ENCODE data around the gene LPCAT1. TPM values are rescaled to one million over a fixed set of nuclear protein-coding genes. Genes with fewer than 3 reads are reported as not detected.

The LPCAT1 gene
- total RNA-seq, 1 experiment from 2014 or later = 31.2 TPM

DNA sequence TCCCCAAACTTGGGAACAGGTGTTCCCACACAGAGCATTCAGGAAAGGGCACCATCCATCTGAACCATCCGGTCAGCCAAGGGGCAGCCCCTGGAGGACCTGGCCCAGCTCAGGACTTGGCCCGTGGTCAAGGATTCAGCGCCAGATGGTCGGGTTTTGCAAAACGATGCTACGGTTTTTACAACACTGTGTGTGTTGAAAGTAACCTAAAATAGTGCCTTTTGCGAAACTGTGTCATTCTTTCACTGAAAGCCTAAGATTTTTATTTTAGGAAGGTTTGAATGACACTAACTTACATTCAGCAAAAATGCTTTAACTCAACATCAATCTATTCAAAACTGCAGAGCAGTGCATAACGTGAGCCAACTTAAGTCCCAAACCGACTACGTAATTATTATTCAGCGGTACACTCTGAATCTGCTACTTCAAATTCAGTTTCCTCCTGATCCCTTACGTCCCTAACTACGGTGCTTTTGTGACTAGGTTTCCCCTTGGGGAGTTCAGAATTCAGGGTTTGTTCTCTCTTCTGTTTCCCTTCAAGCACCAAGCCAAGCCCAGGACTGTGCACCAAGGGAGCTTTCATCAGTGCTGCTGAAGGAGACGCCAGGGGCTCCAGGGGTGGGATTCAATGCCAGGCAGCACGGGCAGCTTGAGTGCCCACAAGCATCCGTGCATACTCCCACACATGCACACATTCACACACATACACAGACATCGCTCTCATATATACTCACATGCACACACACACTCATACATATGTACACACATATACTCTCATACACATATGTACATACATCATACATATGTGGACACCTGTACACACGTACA is 25.8 kb downstream of the LPCAT1 start:
- no peak for DNase-seq (ENCODE audit: low spot score)

DNA sequence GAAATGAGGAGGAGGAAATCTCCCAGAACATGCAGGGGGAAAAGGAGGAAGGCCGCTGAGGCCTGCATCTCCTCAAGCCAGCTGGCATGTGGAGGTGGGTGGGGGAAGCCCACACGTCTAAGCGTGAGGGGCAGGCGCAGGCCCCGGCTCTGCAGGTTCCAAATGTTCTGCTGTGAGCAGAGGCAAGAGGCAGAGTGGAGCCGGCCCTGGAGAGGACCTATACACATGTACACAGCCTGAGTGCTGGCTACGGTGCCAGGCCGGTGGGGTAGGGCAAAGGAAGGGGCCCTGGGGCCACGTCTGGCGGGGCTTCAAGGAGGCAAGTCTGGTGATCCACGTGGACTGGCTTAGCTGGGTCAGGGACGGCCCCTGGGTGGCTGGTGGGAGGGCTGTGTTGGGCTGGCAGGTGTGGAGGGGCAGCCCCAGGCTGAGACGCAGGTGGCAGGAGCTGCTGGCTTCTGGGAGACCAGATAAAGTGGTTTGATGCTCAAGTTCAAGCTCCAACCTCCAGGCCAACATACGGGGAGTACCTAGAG is 26.4 kb downstream of the LPCAT1 start:
- DNase-seq (ENCODE audit: low spot score) = no peak

DNA sequence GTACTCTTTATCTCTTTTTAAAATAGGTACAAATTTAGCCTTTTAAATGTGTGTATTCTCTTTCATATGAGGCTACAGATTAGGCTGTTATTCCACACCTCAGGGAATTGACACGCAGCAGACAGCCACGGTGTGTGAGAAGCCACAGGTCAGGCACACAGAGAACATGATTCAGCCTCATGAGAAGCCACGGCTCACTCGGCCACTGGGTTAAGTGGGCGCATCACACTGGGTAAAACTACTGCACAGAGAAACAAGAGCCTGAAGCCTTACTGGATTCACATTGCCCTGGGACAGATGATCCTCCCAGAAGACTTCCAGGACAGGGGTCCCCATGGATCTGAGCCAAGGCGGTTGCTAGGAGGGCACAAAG is 28.2 kb downstream of the LPCAT1 start:
- no peak for DNase-seq (ENCODE audit: low spot score)

DNA sequence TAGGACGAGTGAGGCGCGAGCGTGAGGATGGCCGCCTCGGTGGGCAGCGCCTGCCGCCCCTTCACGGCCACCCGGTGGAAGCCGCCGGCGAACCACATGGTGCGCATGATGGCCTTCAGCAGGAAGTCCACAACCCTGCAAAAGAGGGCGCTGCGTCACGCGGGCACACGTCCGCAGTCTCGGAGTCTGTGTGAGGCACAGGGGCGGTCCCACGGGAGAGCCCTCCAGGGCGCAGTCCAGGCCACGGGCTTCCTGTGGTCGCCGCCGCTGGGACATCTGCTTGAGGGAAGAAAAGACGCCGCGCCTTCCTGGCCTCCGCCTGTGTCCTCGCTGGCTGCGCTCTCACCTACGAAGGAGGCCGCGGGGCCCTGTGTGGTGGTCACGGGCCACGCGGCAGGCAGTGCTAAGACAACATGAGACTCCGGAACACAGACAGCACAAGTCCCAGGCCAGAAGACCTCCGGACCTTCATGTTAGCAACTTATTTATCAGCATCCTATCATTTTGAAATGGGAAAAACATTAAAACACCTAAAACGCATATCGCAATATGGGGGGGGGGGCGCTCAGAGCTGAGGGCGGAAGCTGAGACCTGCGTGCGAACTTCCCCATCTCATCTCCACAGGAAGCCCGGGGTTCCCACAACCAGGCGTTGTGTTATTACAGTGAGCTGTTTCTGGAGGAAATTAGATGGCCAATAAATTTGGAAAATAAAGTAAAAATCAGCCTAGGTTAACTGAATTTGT is 28.8 kb downstream of the LPCAT1 start:
- no peak for DNase-seq (ENCODE audit: low spot score)

DNA sequence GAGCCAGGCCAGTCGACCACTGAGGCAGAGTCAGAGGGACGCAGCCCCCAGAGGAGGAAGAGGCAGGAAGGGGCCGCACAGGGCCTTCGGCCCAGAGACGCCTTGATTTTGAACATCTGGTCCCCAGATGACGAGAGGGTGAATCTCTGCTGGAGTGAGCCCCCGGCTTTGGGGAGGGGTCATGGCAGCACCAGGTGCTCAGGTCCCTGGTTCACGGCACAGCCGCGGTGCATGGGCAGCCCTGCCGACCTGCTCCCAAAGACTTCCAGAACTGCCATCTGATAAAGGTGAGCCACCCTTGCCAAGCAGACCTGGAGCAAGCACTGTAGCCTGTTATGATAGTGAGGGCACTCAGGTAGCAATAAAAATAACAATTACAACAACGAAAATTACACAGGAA is 29.8 kb downstream of the LPCAT1 start:
- no peak for DNase-seq (ENCODE audit: low spot score)

DNA sequence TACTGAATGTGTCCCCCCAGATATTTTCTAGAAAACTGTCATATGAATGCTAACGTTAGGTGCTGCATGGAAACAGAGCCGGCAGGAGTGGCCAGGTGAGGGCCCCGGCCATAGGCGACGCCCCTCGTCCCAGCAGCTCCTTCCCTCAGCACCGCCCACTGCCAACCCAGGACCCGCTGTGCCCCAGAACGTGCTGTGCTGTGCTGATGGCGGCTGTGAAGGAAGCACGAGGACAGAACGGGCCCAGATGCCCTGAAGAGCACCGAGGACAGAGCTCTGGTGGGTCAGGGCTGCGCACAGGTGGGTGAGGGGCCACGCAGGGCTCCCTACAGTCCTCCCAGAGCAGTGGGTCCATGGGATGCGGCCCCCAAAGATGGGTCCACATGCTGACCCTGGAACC is 30.3 kb downstream of the LPCAT1 start:
- no peak for DNase-seq (ENCODE audit: low spot score)

DNA sequence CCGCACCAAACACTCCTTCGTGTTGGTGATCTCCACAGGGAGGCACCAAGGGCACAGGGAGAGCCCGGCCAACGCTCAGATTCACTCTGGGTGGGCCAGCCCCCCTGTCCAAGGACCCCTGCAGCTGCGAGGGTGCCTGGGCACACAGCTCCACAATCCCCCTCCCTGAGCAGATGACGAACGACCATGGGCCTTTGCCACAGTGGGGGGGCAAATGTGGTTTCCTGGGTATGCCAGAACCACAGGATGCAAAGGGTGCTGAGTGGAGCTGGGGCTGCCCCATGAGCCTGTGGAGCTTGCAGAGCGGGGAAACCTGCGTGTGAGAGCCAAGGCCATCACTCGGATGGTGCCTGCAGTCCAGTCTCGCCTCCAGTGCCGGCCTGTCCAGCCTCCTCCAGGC is 31.0 kb downstream of the LPCAT1 start:
- no peak for DNase-seq (ENCODE audit: low spot score)

DNA sequence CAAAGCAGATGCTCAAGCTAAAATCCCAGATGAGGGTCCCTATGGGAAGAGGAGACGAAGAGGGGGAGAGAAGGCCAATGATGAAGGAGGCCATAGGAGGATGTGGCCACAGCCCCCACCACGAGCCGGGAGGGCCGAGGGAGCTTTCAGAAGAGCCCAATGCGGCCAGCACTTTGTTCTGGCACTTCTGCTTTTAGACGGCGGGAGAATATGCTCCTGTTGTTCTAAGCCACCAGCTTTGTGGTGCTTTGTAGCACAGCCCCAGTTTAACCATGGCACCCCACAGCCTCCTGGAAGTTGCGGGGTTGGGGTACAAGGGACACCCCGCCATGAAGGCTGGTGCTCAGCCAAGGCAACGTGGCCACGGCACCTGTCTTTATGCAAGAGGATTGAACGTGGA is 33.4 kb downstream of the LPCAT1 start:
- no peak for DNase-seq (ENCODE audit: low spot score)

DNA sequence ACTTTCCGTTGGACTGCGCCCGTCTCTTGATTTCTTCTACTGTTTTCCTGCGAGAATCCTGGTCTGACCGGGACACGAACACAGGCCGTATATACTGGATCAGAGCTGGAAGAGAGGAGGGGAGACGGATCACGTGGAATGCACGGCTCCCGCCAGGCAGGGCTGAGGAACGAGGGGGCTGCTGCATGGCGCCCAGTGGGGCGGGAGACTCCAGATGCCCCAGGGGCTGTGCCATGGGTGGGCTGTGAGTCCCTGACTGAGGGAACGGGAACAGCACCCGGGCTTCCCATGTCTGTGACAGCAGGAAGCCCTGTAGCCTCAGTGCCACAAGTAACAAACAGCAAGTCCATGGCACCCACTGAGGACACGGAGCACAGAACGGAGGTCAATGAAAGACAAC is 34.0 kb downstream of the LPCAT1 start:
- DNase-seq (ENCODE audit: low spot score) = no peak

DNA sequence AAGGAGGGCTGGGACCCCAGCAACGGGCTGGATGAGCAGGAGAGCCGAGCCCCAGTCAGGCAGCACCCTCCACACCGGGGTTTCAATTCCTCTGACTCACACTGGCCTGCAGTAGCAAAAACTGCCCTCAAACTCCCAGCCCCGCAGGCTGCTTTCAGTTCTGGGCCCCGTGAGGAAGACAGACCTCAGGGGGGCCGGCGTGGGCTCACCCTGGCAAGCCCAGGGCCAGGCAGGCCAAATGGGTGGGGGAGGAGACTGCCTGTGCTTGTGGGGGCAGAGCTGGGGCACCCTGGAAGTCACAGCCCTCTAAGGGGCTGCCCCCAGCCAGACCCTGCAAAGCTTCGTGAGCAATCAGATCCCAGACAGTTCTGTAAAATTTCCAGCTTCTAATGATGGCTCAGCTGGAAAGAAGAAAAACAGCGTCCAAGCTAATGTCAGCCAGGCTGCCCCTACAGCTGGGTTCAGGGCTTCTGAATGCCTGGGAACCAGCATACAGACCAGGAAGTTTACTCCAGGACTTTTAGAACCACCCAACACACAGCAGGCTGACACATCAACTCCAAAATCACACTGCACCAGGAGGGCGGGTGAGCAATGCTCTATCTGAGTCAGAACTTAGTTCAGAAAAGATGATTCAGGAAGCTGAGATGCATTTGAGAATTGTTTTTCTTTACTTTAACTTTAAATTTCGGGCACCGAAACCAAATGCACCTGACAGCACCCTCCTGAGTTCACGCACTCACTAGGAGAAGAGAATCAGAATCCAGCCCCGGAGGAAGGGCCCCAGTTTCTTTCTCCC is 34.7 kb downstream of the LPCAT1 start:
- no peak for DNase-seq (ENCODE audit: low spot score)

DNA sequence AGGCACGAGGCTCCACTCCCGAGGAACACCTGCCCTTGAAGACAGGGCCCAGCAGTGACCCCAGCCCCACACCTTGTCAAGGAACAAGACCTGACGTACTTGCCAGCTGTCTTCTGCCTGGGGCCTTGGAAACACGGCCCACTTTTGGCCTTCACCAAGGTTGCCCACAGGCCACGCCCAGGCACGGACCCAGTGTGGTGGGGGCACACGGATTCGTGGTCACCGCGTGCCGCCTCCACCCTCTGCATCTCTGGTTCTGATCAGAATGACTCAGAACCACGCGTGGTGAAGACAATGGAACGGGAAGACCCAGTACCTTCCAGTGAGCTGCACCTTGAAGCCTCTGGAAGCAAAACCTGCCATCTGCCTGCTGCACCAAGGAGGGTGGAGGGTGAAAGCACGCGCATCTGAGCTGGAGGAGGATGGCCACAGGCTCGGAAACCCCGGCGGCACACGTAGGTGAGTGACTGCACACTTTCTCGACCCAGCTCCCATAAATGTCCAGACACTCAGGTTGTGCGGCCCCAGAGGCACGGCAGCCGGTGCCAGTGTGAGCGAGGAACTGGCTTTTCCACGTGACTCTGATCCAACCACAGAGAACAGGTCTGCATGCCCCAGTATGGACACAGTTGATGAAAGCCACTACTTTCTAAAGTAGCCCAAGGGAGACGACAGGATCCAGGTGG is 36.5 kb downstream of the LPCAT1 start:
- no peak for DNase-seq (ENCODE audit: low spot score)

DNA sequence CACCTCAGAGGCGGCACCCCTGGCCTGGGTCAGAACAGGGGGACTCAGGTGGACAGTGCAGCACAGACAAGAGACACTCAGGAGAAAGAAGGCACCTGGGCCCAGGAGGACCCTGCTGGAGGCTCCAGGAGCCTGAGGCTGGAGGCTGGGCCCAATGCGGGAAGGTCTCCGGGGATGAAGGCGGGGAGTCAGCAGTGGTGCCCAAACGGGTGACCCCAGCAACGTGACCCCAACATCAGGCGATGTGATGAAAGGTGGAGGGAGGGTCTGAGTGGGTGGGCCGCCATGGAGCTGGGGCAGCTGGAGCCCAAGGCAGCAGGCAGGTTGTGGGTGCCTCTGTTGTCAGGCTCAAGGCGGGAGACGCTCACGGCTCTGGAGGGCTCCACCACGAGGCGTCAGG is 37.5 kb downstream of the LPCAT1 start:
- no peak for DNase-seq (ENCODE audit: low spot score)

DNA sequence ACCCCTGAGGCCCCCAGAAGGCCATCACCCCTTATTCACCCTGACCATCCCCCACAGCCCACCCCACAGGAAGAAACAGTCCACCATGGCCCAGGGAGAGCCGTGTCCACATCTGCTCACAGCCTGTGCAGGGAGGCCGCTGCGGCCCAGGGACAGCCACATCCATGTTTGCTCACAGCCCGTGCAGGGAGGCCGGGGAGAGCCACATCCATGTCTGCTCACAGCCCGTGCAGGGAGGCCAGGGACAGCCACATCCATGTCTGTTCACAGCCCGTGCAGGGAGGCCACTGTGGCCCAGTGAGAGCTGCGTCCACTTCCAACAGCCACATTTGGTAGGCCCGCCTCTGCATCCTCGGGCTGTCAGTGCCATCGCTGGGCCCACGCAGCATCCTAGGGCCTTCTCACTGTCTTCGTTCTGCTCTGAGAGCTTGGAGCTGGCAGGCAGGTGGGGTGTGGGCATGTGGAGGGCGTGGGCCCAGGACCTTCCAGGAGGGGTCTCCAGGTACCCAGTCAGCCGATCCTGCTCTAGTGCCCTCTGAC is 38.1 kb downstream of the LPCAT1 start:
- DNase-seq (ENCODE audit: low spot score) = no peak

DNA sequence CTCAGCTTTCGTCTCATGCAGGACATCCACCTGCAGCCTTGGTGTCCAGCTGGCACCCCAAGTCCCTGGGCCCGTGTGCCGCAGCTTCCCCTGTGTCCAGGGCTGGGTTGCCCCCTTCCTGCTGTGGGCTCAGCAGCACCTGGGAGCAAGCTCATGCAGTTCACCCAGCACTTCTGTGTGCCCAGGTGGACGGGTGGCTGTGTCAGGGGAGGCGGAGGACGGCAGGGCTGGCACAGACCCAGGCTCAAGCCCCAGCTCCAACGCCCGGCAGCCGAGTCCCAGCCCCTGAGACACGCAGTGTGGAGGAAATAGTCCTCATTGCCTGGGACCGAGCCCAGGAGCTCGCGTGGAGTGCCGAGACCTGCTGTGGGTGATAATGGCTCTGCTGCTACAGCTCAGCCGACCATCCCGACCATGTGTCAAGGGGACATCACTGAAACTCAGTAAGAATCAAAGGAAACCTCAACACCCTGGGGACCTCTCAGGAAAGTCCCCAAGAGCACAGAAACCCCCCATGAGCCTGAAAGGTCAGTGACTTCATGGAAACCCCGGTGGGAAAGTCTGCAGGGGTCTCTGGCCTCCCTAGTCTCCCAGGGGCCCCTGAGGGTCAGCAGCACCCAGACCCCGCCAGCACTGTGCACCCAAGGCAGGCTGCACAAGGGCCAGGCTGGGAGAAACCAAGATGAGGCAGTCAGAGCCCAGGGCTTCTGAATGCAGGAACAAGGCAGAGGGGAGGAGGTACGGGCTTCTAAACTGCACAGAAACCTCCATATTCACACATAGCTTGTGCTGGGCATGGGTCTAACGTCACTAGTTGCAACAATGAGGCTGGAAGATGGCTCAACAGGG is 38.8 kb downstream of the LPCAT1 start:
- DNase-seq (ENCODE audit: low spot score) = no peak

DNA sequence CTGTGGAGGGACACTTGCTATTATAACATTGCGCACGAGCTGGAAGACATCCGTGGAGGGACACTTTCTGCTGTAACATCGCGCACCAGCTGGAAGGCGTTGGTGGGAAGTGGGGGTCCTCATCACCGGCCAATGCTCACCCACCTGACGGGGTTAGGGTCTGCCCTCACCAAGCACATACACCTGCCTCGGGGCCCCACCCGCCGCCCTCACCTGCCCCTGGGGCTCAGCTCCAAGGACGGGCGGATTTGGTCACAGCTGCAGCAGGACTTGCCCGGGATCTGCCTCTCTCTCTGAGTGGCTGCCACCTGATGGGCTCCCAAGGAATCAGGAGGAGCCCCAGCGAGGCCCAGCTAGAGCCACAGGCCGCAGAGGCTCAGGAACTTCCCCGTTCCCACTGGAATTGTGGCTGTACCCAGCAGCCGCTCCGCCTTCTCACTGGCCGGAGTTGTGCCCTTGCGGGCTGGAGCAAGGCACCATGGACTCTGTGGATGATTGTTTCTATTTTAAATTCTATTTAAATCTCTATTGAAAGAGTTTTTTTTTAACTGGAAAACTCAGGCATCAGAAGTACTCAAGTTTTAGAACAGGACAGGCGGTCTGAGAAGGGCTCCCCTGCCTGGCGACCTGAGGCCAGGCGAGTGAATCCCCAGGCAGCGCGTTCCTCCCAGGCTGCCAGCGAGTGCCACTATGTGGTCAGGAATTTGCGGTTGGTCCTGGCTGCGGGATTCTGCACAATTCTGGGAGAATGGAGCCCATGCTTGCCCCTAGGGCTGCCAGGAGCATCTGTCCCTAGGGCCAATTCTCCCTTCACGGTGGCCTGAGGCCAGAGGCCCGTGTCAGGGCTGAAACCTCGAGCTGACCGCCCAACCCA is 39.7 kb downstream of the LPCAT1 start:
- DNase-seq (ENCODE audit: low spot score) = no peak

DNA sequence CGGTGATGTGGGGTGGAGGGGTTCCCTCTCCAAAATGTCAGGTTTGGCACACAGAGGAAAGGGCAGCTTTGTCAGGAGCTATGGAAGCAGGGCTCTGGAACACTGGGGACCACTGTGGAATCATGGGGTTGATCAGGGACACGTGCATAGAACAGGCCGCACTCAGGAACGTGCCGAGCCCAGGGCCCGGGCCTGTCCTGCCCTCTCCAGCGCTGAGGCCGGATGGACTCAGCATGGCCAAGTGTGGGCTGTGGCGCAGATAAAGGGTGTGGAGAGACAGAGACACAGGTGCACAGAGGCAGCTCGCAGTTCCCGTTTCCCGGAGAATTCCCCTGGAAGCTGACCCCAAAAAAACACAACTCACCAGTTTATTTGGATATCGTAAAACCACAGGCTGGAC is 40.7 kb downstream of the LPCAT1 start:
- DNase-seq (ENCODE audit: low spot score) = no peak

DNA sequence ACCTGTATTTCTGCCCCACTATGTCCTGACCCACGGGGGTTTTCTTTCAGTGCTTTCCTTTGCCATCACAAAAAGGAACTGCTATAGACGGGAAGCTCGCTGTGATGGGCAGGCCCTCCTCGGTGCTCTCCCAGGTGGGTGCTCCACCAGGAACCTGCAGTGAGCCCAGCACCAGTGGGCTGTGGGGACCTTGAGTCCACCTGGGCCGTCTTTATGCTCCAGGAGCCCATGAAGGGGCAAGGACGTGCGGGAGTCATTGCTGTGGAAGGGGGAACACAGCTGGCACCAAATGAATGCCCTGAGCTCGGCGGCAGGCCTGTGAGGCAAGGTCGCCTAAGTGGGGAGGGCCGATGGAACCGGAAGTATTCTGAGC is 41.8 kb downstream of the LPCAT1 start:
- no peak for DNase-seq (ENCODE audit: low spot score)

DNA sequence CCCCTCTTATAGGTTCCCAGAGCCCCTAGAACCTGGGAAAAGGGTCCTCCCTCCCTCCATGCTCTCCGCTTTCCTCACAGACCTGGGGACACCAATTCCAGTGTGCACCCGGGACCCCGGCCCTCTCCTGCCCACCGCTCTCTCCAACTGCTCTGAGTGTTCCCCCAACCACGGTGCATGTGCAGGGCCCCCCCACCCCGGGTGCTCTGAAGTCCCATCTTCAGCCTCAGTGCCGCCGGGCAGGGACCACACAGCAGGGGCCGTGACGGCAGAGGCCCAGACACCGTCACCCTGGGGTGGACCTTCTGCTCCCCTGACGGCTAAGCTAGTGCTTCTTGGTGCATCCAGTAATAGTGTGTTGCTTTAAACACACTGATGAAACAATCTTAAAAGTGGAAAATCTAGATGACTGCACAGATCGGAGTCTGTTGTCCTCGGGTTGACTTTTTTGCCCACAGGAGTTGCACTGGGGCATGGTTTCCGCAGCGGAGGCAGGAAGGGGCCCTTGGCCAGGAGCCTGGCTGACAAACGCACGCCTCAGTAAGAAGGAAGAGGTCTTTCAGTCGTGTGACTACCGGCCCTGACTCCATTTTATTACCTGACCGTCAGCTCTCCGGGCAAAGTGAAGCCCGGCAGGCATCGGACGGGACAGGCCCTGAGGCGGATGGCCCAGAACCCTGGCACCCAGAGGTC is 42.3 kb downstream of the LPCAT1 start:
- no peak for DNase-seq (ENCODE audit: low spot score)

DNA sequence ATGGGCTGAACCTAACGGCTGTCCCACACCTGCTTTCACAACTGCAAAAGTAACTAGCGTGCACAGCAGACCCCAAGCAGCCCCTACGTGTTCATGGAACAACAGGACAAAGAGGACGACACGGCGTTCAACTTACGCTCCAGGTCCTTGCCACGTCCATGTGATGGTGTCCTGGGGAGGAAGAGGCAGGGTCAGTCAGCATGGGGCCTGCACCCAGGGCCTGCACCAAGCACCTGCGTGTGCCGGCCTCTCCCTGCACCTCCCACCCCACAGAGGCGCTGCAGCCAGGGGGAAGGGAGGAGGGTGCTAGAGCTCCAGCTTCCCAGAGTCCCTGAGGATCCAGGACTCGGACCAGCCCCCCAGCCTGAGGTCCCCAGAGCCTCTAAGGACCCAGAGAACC is 43.0 kb downstream of the LPCAT1 start:
- DNase-seq (ENCODE audit: low spot score) = no peak
